Measurements from ENCODE around the gene PHYHIPL. TPM values are rescaled to one million over a fixed set of nuclear protein-coding genes. Genes with fewer than 3 reads are reported as not detected.

The PHYHIPL gene
- total and polyA plus RNA-seq, 4 donors, result 1.3 to 3.0 (median 2.0) TPM

DNA sequence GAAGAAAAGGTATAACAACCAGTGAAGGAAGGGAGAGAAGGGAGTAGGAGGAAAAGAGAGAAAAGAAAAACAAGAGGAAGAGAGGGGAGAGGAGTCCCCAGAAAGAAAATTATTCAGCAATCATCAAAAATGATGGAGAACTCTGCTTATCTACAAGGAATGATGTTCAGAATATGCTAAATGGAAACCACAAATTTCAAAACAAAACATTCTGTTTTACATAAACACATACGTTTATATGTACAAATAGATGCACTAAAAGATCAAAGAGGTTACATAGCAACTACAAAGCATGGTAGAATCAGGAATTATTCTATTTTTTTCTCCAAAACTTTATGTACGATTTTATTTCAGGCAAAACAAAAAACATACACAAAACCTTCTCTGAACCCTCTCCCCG, 94.0 kb downstream of the PHYHIPL start:
- TF ChIP-seq, protein P1, sequence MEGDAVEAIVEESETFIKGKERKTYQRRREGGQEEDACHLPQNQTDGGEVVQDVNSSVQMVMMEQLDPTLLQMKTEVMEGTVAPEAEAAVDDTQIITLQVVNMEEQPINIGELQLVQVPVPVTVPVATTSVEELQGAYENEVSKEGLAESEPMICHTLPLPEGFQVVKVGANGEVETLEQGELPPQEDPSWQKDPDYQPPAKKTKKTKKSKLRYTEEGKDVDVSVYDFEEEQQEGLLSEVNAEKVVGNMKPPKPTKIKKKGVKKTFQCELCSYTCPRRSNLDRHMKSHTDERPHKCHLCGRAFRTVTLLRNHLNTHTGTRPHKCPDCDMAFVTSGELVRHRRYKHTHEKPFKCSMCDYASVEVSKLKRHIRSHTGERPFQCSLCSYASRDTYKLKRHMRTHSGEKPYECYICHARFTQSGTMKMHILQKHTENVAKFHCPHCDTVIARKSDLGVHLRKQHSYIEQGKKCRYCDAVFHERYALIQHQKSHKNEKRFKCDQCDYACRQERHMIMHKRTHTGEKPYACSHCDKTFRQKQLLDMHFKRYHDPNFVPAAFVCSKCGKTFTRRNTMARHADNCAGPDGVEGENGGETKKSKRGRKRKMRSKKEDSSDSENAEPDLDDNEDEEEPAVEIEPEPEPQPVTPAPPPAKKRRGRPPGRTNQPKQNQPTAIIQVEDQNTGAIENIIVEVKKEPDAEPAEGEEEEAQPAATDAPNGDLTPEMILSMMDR (IDR thresholded peaks at IDR 0.05; ENCODE audit: low read depth, low read length, missing input control), result no peak
- TF ChIP-seq RAD21 (IDR thresholded peaks at IDR 0.05) (no peak), JUND (IDR thresholded peaks at IDR 0.05) (no peak), RXRA (IDR thresholded peaks at IDR 0.05) (no peak), FOXA2 (IDR thresholded peaks at IDR 0.05) (no peak), NR2F2 (IDR thresholded peaks at IDR 0.05) (no peak), HNF4G (IDR thresholded peaks at IDR 0.05) (no peak), EGR1 (IDR thresholded peaks at IDR 0.05; ENCODE audit: low read depth in 2 of 2) (no peak), HNF4A (conservative IDR thresholded peaks at IDR 0.05) (no peak), FOXA1 (IDR thresholded peaks at IDR 0.05) (no peak), SP1 (IDR thresholded peaks at IDR 0.05) (no peak), GABPA (IDR thresholded peaks at IDR 0.05 in 1 of 2, conservative IDR thresholded peaks at IDR 0.05 in 1 of 2) (no peak), YY1 (IDR thresholded peaks at IDR 0.05) (no peak)
- TF ChIP-seq, protein P2, sequence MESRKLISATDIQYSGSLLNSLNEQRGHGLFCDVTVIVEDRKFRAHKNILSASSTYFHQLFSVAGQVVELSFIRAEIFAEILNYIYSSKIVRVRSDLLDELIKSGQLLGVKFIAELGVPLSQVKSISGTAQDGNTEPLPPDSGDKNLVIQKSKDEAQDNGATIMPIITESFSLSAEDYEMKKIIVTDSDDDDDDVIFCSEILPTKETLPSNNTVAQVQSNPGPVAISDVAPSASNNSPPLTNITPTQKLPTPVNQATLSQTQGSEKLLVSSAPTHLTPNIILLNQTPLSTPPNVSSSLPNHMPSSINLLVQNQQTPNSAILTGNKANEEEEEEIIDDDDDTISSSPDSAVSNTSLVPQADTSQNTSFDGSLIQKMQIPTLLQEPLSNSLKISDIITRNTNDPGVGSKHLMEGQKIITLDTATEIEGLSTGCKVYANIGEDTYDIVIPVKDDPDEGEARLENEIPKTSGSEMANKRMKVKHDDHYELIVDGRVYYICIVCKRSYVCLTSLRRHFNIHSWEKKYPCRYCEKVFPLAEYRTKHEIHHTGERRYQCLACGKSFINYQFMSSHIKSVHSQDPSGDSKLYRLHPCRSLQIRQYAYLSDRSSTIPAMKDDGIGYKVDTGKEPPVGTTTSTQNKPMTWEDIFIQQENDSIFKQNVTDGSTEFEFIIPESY (IDR thresholded peaks at IDR 0.05), result no peak
- TF ChIP-seq, protein P3, sequence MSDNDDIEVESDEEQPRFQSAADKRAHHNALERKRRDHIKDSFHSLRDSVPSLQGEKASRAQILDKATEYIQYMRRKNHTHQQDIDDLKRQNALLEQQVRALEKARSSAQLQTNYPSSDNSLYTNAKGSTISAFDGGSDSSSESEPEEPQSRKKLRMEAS (IDR thresholded peaks at IDR 0.05), result no peak
- TF ChIP-seq, protein P4, sequence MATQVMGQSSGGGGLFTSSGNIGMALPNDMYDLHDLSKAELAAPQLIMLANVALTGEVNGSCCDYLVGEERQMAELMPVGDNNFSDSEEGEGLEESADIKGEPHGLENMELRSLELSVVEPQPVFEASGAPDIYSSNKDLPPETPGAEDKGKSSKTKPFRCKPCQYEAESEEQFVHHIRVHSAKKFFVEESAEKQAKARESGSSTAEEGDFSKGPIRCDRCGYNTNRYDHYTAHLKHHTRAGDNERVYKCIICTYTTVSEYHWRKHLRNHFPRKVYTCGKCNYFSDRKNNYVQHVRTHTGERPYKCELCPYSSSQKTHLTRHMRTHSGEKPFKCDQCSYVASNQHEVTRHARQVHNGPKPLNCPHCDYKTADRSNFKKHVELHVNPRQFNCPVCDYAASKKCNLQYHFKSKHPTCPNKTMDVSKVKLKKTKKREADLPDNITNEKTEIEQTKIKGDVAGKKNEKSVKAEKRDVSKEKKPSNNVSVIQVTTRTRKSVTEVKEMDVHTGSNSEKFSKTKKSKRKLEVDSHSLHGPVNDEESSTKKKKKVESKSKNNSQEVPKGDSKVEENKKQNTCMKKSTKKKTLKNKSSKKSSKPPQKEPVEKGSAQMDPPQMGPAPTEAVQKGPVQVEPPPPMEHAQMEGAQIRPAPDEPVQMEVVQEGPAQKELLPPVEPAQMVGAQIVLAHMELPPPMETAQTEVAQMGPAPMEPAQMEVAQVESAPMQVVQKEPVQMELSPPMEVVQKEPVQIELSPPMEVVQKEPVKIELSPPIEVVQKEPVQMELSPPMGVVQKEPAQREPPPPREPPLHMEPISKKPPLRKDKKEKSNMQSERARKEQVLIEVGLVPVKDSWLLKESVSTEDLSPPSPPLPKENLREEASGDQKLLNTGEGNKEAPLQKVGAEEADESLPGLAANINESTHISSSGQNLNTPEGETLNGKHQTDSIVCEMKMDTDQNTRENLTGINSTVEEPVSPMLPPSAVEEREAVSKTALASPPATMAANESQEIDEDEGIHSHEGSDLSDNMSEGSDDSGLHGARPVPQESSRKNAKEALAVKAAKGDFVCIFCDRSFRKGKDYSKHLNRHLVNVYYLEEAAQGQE (IDR thresholded peaks at IDR 0.05), result no peak
- no peaks in the 10 kb centered on the region for H3K4me1 ChIP-seq (ENCODE audit: control insufficient read depth in 4 of 4, insufficient read depth in 4 of 4, low read length in 3 of 4)
- DNase-seq (ENCODE audit: low spot score), result no peak
- WGBS, result 90% methylated on average over 3 of the region's 3 CpGs
- H3K4me3 ChIP-seq (ENCODE audit: low read depth in 1 of 3, low read length in 3 of 3), result no peak overlapping the region
- H3K27me3 ChIP-seq (ENCODE audit: control insufficient read depth in 4 of 4, insufficient read depth in 4 of 4, low read length in 3 of 4), result no peaks in the 10 kb centered on the region
- no peaks in the 10 kb centered on the region for H3K9me3 ChIP-seq (ENCODE audit: control insufficient read depth in 4 of 4, low read length in 3 of 4)
- no peaks in the 10 kb centered on the region for H3K36me3 ChIP-seq (ENCODE audit: control insufficient read depth in 4 of 4, insufficient read depth in 3 of 4, low read depth in 1 of 4, low read length in 3 of 4)
- no peak overlapping the region for H3K27ac ChIP-seq (ENCODE audit: low read depth in 1 of 2, low read length in 2 of 2)
- H3K9ac ChIP-seq (ENCODE audit: low read depth in 1 of 2, low read length in 2 of 2), result no peak overlapping the region

DNA sequence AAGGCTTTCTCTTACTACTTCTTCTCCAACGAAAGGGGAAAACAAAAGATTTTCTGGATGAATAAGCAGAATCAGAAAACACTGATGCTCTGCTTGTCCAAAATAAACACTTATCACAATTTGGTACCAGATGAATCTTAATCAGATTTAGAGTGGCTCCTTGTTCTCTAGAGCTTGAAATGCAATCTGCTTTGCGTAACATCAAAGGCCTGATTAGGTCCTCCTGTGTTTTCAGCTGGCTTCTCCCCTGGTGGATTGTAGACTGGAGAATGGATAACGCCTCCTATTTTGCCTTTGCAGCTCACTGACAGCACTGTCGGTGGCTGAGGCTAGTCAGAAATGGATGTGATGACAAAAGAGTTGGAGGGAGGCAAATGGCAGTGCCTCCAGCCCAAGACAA, 94.7 kb downstream of the PHYHIPL start:
- H3K4me1 ChIP-seq (ENCODE audit: control insufficient read depth in 4 of 4, insufficient read depth in 4 of 4, low read length in 3 of 4), result no peaks in the 10 kb centered on the region
- 86% methylated on average over 4 of the region's 4 CpGs for WGBS
- H3K27ac ChIP-seq (ENCODE audit: low read depth in 1 of 2, low read length in 2 of 2), result no peak overlapping the region
- no peak overlapping the region for H3K4me3 ChIP-seq (ENCODE audit: low read depth in 1 of 3, low read length in 3 of 3)
- H3K9me3 ChIP-seq (ENCODE audit: control insufficient read depth in 4 of 4, low read length in 3 of 4), result no peaks in the 10 kb centered on the region
- no peak for DNase-seq (ENCODE audit: low spot score)
- no peaks in the 10 kb centered on the region for H3K27me3 ChIP-seq (ENCODE audit: control insufficient read depth in 4 of 4, insufficient read depth in 4 of 4, low read length in 3 of 4)
- H3K9ac ChIP-seq (ENCODE audit: low read depth in 1 of 2, low read length in 2 of 2), result no peak overlapping the region
- H3K36me3 ChIP-seq (ENCODE audit: control insufficient read depth in 4 of 4, insufficient read depth in 3 of 4, low read depth in 1 of 4, low read length in 3 of 4), result no peaks in the 10 kb centered on the region
- TF ChIP-seq NR2F2 (IDR thresholded peaks at IDR 0.05), result no peak
- no peak for TF ChIP-seq GABPA (IDR thresholded peaks at IDR 0.05 in 1 of 2, conservative IDR thresholded peaks at IDR 0.05 in 1 of 2)
- TF ChIP-seq HNF4G (IDR thresholded peaks at IDR 0.05), result no peak
- TF ChIP-seq, protein P5, sequence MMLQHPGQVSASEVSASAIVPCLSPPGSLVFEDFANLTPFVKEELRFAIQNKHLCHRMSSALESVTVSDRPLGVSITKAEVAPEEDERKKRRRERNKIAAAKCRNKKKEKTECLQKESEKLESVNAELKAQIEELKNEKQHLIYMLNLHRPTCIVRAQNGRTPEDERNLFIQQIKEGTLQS (IDR thresholded peaks at IDR 0.05), result no peak
- TF ChIP-seq RXRA (IDR thresholded peaks at IDR 0.05), result no peak
- no peak for TF ChIP-seq JUND (IDR thresholded peaks at IDR 0.05)
- no peak for TF ChIP-seq EGR1 (IDR thresholded peaks at IDR 0.05; ENCODE audit: low read depth in 2 of 2)
- no peak for TF ChIP-seq RAD21 (IDR thresholded peaks at IDR 0.05)
- TF ChIP-seq, protein P3 (IDR thresholded peaks at IDR 0.05), result no peak
- TF ChIP-seq, protein P2 (IDR thresholded peaks at IDR 0.05), result no peak
- no peak for TF ChIP-seq TAF1 (conservative IDR thresholded peaks at IDR 0.05)
- no peak for TF ChIP-seq FOXA2 (IDR thresholded peaks at IDR 0.05)
- TF ChIP-seq, protein P1 (IDR thresholded peaks at IDR 0.05; ENCODE audit: low read depth, low read length, missing input control), result no peak
